GM20000 (cell line): ENCODE data around the gene PRM2.

Experiments used
- DNase-seq: peaks from one replicate; pipeline ENCODE4 v3.0.0; 2012; ENCODE audit warnings: low spot score
- CTCF ChIP-seq: IDR thresholded peaks from 2 replicates; pipeline ENCODE4 v1.5.1; 2012; ENCODE audit warnings: mild to moderate bottlenecking, control low read depth; ENCODE audit errors: extremely low read depth, missing control alignments

Gene PRM2

DNA sequence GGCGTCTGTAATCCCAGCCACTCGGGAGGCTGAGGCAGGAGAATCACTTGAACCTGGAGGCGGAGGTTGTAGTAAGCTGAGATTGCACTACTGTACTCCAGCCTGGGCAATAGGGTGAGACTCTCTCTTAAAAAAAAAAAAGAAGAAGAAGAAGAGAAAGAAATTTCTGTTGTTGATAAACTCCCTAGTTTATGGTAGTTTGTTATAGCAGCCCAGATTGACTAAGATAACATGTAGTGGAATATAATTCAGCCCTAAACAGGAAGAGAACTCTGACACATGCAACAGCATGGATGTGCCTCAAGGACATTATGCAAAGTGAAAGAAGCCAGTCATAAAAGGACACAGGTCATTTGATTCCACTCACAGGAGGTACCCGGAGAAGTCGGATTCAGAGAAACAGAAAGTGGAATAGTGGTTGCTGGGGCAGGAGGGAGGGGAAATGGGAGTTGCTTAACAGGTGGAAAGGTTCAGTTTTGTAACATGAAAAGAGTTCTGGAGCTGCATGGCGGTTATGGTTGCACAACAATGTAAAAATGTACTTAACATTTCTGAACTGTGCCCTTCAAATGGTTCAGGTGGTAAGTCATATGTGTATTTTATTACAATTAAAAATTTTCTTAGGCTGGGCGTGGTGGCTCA, 30.8 kb upstream of the PRM2 start:
- no peak for TF ChIP-seq CTCF
- DNase-seq: no peak

- TF ChIP-seq CTCF: no peak
- DNase-seq: no peak
Observed at GRCh38 chr16:11306381-11306780, 30.1 kb upstream of the PRM2 start.

DNA sequence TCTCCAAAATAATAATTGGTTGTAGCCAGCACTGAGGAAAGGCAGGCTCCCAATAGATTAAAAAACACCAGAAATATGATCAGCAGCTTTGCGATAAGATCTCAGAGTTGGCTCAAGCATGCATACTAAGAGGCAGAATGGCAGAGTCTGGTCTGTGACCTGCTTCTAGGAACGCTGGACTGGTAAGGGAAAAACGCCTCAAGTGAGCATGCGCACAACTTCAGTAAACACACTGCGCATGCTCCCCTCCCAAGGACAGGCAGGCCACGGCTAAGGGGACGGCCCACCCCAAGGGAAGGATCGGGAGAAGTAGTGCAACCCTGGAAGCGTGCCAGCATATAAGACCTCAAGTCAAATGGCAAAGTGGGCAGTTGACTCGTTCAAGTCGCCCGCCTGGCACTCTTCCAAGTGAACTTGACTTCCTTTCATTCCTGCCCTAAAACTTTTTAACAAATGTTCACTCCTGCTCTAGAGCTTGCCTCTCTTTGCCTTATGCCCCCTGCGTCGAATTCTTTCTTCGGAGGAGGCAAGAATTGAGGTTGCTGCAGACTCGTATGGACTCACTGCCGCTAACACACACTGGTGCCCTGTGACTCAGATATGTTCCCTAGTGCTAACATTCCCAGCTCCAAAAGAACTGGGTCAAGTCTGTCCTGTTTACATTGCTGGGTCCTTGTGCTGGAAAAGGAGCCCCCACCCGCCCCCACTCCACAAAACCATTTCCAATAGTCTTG, 27.3 kb upstream of the PRM2 start:
- TF ChIP-seq CTCF: no peak
- no peak for DNase-seq

GRCh38 chr16:11302977-11303376, 26.7 kb upstream of the PRM2 start:
- TF ChIP-seq CTCF: no peak
- DNase-seq: no peak

- DNase-seq: no peak
- no peak for TF ChIP-seq CTCF
Observed at GRCh38 chr16:11301645-11302501, 25.6 kb upstream of the PRM2 start.

GRCh38 chr16:11300560-11300892, 24.2 kb upstream of the PRM2 start:
- no peak for TF ChIP-seq CTCF
- DNase-seq: no peak
